NCI-H748 treated with DMSO at 0.1 percent for 48 hours (cell line): ENCODE data around the gene LMOD1.
A peak's percentile ranks its signal among the peaks of the same experiment; 100 is the strongest.
"Not testable (repeated sequence)": the region's sequence is repeated elsewhere in the genome, so short reads cannot be mapped to it uniquely, and the experiment has no call there.

Experiments
- DNase-seq: peaks from one replicate; lab custom pipeline; 2025; lab: John Stamatoyannopoulos, UW

LMOD1 gene

GRCh38 chr1:201914456-201915235 lies 31.7 kb downstream of the LMOD1 start:
- DNase-seq = no peak

DNA sequence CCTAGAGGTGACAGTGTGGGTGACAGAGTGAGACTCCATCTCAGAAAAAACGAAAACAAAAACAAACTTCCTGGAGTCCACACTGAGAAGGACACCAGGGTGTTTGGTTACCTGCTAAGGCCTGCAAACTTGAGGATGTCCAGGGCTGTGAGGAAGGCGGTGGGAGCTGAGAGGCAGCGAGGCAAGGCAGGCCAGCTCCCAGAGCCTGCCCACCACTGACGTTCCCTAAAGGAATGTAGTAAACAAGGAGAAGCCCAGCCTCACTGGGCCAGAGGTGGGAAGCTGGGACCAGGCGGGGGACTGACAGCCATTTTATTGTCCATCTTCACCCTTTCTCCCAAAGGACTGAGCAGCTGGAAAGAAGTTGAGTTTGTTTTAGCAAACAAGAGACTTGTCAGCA lies 33.5 kb downstream of the LMOD1 start:
- no peak for DNase-seq

GRCh38 chr1:201911826-201912571 lies 34.3 kb downstream of the LMOD1 start:
- DNase-seq = no peak

GRCh38 chr1:201907621-201908020 lies 38.7 kb downstream of the LMOD1 start:
- DNase-seq = no peak

- no peak for DNase-seq
Observed at GRCh38 chr1:201906336-201906735, 40.0 kb downstream of the LMOD1 start.

- no peak for DNase-seq
Observed at GRCh38 chr1:201905234-201905890, 41.0 kb downstream of the LMOD1 start.

GRCh38 chr1:201904579-201904978 lies 41.8 kb downstream of the LMOD1 start:
- no peak for DNase-seq

- no peak for DNase-seq
Observed at GRCh38 chr1:201903135-201903534, 43.2 kb downstream of the LMOD1 start.

- no peak for DNase-seq
Observed at GRCh38 chr1:201902198-201902597, 44.1 kb downstream of the LMOD1 start.

DNA sequence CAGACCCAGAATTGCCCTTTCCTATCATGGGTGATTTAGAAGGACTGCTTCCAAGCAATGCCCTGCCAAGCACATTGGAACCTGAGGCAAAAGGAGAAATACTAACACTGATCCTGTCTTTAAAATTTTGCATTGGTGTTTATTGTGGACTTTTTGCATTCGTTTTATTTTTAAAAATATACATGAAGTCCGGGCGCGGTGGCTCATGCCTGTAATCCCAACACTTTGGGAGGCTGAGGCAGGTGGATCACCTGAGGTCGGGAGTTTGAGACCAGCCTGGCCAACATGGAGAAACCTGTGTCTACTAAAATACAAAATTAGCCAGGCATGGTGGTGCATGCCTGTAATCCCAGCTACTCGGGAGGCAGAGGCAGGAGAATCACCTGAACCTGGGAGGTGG lies 45.3 kb downstream of the LMOD1 start:
- DNase-seq = not testable (repeated sequence)

DNA sequence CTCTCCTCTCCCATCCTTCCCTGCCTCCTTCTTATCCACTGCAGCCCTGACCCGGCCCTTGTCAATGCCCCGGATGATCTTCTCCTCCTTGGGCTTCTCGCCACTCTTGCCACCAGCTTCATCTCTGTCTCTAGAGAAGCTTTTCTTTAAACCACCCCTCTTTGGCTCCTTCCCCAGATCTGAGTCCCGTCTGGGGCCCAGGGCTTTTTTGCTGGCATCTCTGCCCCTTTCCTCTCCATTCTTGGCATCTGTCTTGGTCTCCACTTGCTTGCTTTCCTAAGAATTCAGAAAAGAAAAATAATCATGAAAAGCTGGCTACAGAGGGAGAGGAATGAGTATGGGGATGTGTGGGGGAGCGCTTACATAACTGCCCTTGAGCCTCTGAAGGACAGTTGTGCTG lies 45.9 kb downstream of the LMOD1 start:
- no peak for DNase-seq

- DNase-seq = no peak
Observed at GRCh38 chr1:201899683-201900429, 46.5 kb downstream of the LMOD1 start.

- DNase-seq = no peak
Observed at GRCh38 chr1:201898992-201899391, 47.4 kb downstream of the LMOD1 start.

- DNase-seq = no peak
Observed at GRCh38 chr1:201898240-201898894, 48.0 kb downstream of the LMOD1 start.

GRCh38 chr1:201896951-201897391 lies 49.4 kb downstream of the LMOD1 start:
- no peak for DNase-seq

GRCh38 chr1:201895913-201896807 lies 50.2 kb downstream of the LMOD1 start:
- DNase-seq = peak; percentile 56

- DNase-seq = no peak
Observed at GRCh38 chr1:201895120-201895665, 51.2 kb downstream of the LMOD1 start.

GRCh38 chr1:201894343-201895119 lies 51.8 kb downstream of the LMOD1 start:
- no peak for DNase-seq

- DNase-seq = no peak
Observed at GRCh38 chr1:201893431-201893830, 52.9 kb downstream of the LMOD1 start.
